HepG2 (cell line): ENCODE measurements around the gene OSBPL9. TPM values are rescaled to one million over a fixed set of nuclear protein-coding genes. Genes with fewer than 3 reads are reported as not detected.

ENCODE experiments used
- ATAC-seq: fragments of 200-7000 bp; cut with Tn5 transposase; 3 replicates; pipeline ENCODE4 v1.9.1; 2020; ENCODE audit warnings: mild to moderate bottlenecking, moderate library complexity
- BruUV-seq: library from RNA; stranded (reverse); fragments of 400-500 nt; replicated peaks from 2 replicates; lab custom pipeline; 2021; lab: Mats Ljungman, UMichigan
- CTCF ChIA-PET: fragments of 300-600 bp; formaldehyde crosslinking; extraction: SDS; loops from one replicate; lab custom pipeline; 2021; ENCODE audit warnings: low total read pairs, inconsistent platforms, low intra/inter-chr PET ratio; lab: Yijun Ruan, JAX
- POLR2A ChIA-PET: fragments of 350-600 bp; sonication (Branson Sonifier 250); formaldehyde crosslinking; loops from one replicate; lab custom pipeline; 2020; ENCODE audit warnings: antibody characterized with exemption, inconsistent platforms; lab: Yijun Ruan, JAX
- DNase-seq: peaks from one replicate; pipeline ENCODE4 v3.0.0-alpha.2; 2015; ENCODE audit warnings: low spot score
- FAIRE-seq: peaks from 3 replicates; lab custom pipeline; 2011; peaks lifted over from hg19 to GRCh38; lab: Jason Lieb, UNC
- H2AFZ ChIP-seq: one replicate; pipeline ENCODE4 v1.6.1; 2011; ENCODE audit warnings: low read length, inconsistent platforms
- H3K27ac ChIP-seq: fragments of 300-600 bp; 3 replicates; pipeline ENCODE4 v1.8.0; 2011; ENCODE audit warnings: mixed run types, mild to moderate bottlenecking, mixed read lengths, low read length, inconsistent platforms; ENCODE audit not compliant: insufficient read depth; ENCODE audit errors: extremely low read length
- H3K27me3 ChIP-seq, 2 experiments: fragments of 200-600 bp in 1 of 2; 2 replicates in 1 of 2; 3 replicates in 1 of 2; pipeline versions ENCODE4 v1.6.0 to v1.8.0; 2011; ENCODE audit warnings: low read length in 2 of 2, mild to moderate bottlenecking in 2 of 2, moderate library complexity in 2 of 2, inconsistent platforms in 1 of 2; ENCODE audit not compliant: insufficient read depth in 2 of 2, control insufficient read depth in 1 of 2
- H3K36me3 ChIP-seq, 2 experiments: fragments of 200-600 bp in 1 of 2; replicated peaks in 1 of 2; 2 replicates in 1 of 2; 3 replicates in 1 of 2; pipeline versions ENCODE4 v1.5.1 to v1.8.0; 2011; ENCODE audit warnings: low read length in 2 of 2, inconsistent platforms in 1 of 2; ENCODE audit not compliant: insufficient read depth in 2 of 2, control insufficient read depth in 1 of 2
- H3K4me1 ChIP-seq: 2 replicates; pipeline ENCODE4 v1.5.1; 2012; ENCODE audit warnings: low read length, inconsistent platforms; ENCODE audit not compliant: insufficient read depth
- H3K4me2 ChIP-seq: 2 replicates; pipeline ENCODE4 v1.6.0; 2011; ENCODE audit warnings: low read depth, low read length, inconsistent platforms
- H3K4me3 ChIP-seq, 3 experiments: fragments of 200-600 bp in 1 of 3; sonication (generic), shearing (Covaris generic) in 1 of 3; replicated peaks in 1 of 3; 2 replicates each; pipeline ENCODE4 v1.5.1; 2011 to 2016; ENCODE audit warnings: low read length in 3 of 3, inconsistent platforms in 2 of 3, low read depth in 2 of 3, mild to moderate bottlenecking in 2 of 3, control low read depth in 1 of 3, mixed read lengths in 1 of 3; ENCODE audit not compliant: insufficient read depth in 1 of 3
- H3K79me2 ChIP-seq: one replicate; pipeline ENCODE4 v1.6.1; 2011; ENCODE audit warnings: low read length, inconsistent platforms; ENCODE audit not compliant: insufficient read depth
- H3K9ac ChIP-seq: 2 replicates; pipeline ENCODE4 v1.6.0; 2011; ENCODE audit warnings: mild to moderate bottlenecking, low read depth, low read length, inconsistent platforms; ENCODE audit not compliant: insufficient read depth
- H3K9me3 ChIP-seq: 2 replicates; pipeline ENCODE4 v1.5.1; 2012; ENCODE audit warnings: mild to moderate bottlenecking, low read length
- H4K20me1 ChIP-seq: 2 replicates; pipeline ENCODE4 v1.6.0; 2011; ENCODE audit warnings: inconsistent platforms, mild to moderate bottlenecking, low read length, moderate library complexity; ENCODE audit not compliant: insufficient read depth
- ATF2 ChIP-seq: sonication (generic); formaldehyde crosslinking; IDR thresholded peaks from 2 replicates; pipeline ENCODE4 v1.4.0; 2020; ENCODE audit warnings: missing genetic modification reagents
- DNMT1 ChIP-seq: sonication (generic); formaldehyde crosslinking; IDR thresholded peaks from 2 replicates; pipeline ENCODE4 v1.5.1; 2020; ENCODE audit warnings: mild to moderate bottlenecking, missing genetic modification reagents
- FOSL2 ChIP-seq: sonication (generic); formaldehyde crosslinking; IDR thresholded peaks from 2 replicates; pipeline ENCODE4 v1.4.0; 2020; ENCODE audit warnings: missing genetic modification reagents
- MLX ChIP-seq: IDR thresholded peaks from 2 replicates; pipeline ENCODE4 v1.6.1; 2016
- NR2F1 ChIP-seq, 2 experiments: fragments of 450-650 bp in 1 of 2; formaldehyde crosslinking in 1 of 2; IDR thresholded peaks; 2 replicates each; pipeline versions ENCODE4 v1.5.0 to v1.6.1; 2016 to 2020; ENCODE audit warnings: mild to moderate bottlenecking in 1 of 2, missing compliant biosample characterization in 1 of 2, missing genetic modification reagents in 1 of 2, moderate library complexity in 1 of 2
- POGZ ChIP-seq: sonication (generic); formaldehyde crosslinking; IDR thresholded peaks from 2 replicates; pipeline ENCODE4 v1.4.0; 2020; ENCODE audit warnings: mild to moderate bottlenecking, missing genetic modification reagents
- PRPF4 ChIP-seq: fragments of 200-400 bp; formaldehyde crosslinking; IDR thresholded peaks from 2 replicates; pipeline ENCODE4 v1.6.1; 2016; ENCODE audit warnings: low read length, low read depth; ENCODE audit not compliant: poor library complexity, severe bottlenecking
- RFX3 ChIP-seq: IDR thresholded peaks from 2 replicates; pipeline ENCODE4 v1.6.1; 2016; ENCODE audit warnings: missing biosample characterization, missing genetic modification reagents
- TFDP1 ChIP-seq: IDR thresholded peaks from 2 replicates; pipeline ENCODE4 v1.6.1; 2016; ENCODE audit warnings: missing compliant biosample characterization, missing genetic modification reagents, borderline replicate concordance
- UBTF ChIP-seq: sonication (generic); formaldehyde crosslinking; IDR thresholded peaks from 2 replicates; pipeline ENCODE4 v1.4.0; 2020; ENCODE audit warnings: mild to moderate bottlenecking, missing genetic modification reagents
- ZGPAT ChIP-seq: IDR thresholded peaks from 2 replicates; pipeline ENCODE4 v1.6.1; 2016; ENCODE audit warnings: mild to moderate bottlenecking
- ZNF10 ChIP-seq: sonication (generic); formaldehyde crosslinking; IDR thresholded peaks from 2 replicates; pipeline ENCODE4 v1.4.0; 2020; ENCODE audit warnings: mild to moderate bottlenecking, low read depth, missing genetic modification reagents, borderline replicate concordance
- ZNF136 ChIP-seq: sonication (generic); formaldehyde crosslinking; IDR thresholded peaks from 2 replicates; pipeline ENCODE4 v1.8.1; 2022; ENCODE audit warnings: low read depth, mild to moderate bottlenecking, moderate library complexity, missing genetic modification reagents
- ZNF33B ChIP-seq: sonication (generic); formaldehyde crosslinking; IDR thresholded peaks from 2 replicates; pipeline ENCODE4 v1.5.1; 2020; ENCODE audit warnings: mild to moderate bottlenecking, missing genetic modification reagents
- WGBS: methylation state at CpG from one replicate; pipeline ENCODE4 v1.1.6; 2017; ENCODE audit warnings: low lambda C conversion rate; 5-methylcytosine and 5-hydroxymethylcytosine counted together
- in situ Hi-C: cut with HindIII; loops from 2 replicates; pipeline ENCODE4 v1.10.0; 2017; ENCODE audit warnings: low pct_unique_long_range_greater_than_20kb; ENCODE audit not compliant: extremely low pct_ligation_motif_present
- intact Hi-C: fragments of 100-400 bp; cut with micrococcal nuclease; formaldehyde crosslinking; loops from one replicate; pipeline ENCODE4 v1.10.0; 2022; ENCODE audit not compliant: unreplicated experiment
- polyA plus RNA-seq, 8 experiments: library from polyadenylated mRNA; depleted of rRNA in 3 of 8; stranded (reverse) in 7 of 8; unstranded in 1 of 8; fragments of >200 nt; fragmentation: Illumina TruSeq in 4 of 8; extraction: Trizol in 4 of 8; gene quantifications; 2 replicates each; pipeline versions ENCODE4 v1.2.1 to v1.2.3, GENCODE V29; 2011 to 2016; ENCODE audit warnings: low read depth in 4 of 8, missing spikeins in 1 of 8, mixed read lengths in 1 of 8; ENCODE audit not compliant: insufficient read depth in 1 of 8
- total RNA-seq, 5 experiments: library from RNA; depleted of rRNA; stranded (reverse); fragments of >200 nt; fragmentation: Illumina TruSeq; extraction: Trizol; gene quantifications; 2 replicates each; pipeline ENCODE4 v1.2.3, GENCODE V29; 2016; ENCODE audit warnings: low read depth in 1 of 5

OSBPL9 gene
- total and polyA plus RNA-seq, 2 of the 13 experiments (the other 11 are each of a cell fraction or from before 2014, with no cell fraction given): 83.6 to 142 TPM

GRCh38 chr1:51636764-51637522, 20.1 kb downstream of the OSBPL9 start:
- Histone ChIP-seq H2AFZ (no peak overlapping the region), H3K9me3 (no peaks in the 10 kb centered on the region), H3K4me3 (no peak overlapping the region), H3K4me1 (peaks cover 28% of the 10 kb centered on the region), H3K36me3 (no peaks in the 10 kb centered on the region), H4K20me1 (no peaks in the 10 kb centered on the region; the same call in 1 of the 2 replicates), H3K4me2 (no peak overlapping the region), H3K79me2 (peaks cover 18% of the 10 kb centered on the region), H3K27ac (no peak overlapping the region), H3K27me3 (no peaks in the 10 kb centered on the region), H3K9ac (no peak overlapping the region)
- FAIRE-seq (no peak), ATAC-seq (no peak), DNase-seq (no peak)
- CTCF ChIA-PET: no interaction called here
- BruUV-seq: no TSS peak
- intact Hi-C loops (no loop called here), in situ Hi-C loops (no loop called here)
- WGBS: 92% methylated on average over 6 of the region's 6 CpGs
- no peak for TF ChIP-seq ZNF136
- 0 out of 4 replicates have a peak, but pooled peaks of 1 of the 2 experiments have one; percentile 28 for TF ChIP-seq NR2F1 (CRISPR knock-in tag; IDR thresholded peaks at IDR 0.05)
- TF ChIP-seq ZNF33B (CRISPR knock-in tag): no peak
- TF ChIP-seq ZGPAT: no peak
- TF ChIP-seq DNMT1 (CRISPR knock-in tag): no peak
- TF ChIP-seq UBTF (CRISPR knock-in tag): no peak
- no peak for TF ChIP-seq TFDP1 (CRISPR knock-in tag)
- no peak for TF ChIP-seq MLX (CRISPR knock-in tag)
- no peak for TF ChIP-seq RFX3 (CRISPR knock-in tag)
- 0 out of 2 replicates have a peak, but pooled peaks have one; percentile 9 for TF ChIP-seq FOSL2 (CRISPR knock-in tag)
- TF ChIP-seq ATF2 (CRISPR knock-in tag): no peak
- no peak for TF ChIP-seq PRPF4
- no peak for TF ChIP-seq POGZ (CRISPR knock-in tag)
- TF ChIP-seq ZNF10 (CRISPR knock-in tag): no peak
- POLR2A ChIA-PET: no interaction called here
